ENCODE measurements around the gene PPP2R1B.

DNA sequence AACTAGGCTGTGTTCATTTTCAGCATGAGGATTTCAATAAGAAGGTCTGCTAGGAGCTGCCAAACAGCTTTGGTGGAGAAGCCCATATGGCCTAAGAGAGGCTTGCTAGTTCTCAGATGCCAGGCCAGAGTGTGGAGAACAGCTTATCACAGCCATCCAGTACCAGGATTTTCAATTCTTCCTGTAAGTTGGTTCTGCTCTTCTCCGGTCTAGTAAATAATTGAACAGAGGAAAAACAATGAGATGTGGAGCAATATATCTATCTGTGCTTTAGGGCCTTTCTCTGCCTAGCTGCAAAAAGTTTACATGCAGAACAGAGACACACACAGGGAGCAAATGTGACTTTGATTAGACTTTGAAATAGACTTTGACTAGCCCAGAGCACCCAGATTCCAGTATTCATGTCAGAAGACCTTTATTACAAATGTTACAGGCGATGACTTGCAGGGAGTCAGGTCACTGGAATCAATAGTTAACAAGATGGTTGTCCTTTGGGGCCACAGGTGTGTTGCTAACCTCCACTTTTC, 19.8 kb upstream of the PPP2R1B start:
- TF ChIP-seq, protein P1, sequence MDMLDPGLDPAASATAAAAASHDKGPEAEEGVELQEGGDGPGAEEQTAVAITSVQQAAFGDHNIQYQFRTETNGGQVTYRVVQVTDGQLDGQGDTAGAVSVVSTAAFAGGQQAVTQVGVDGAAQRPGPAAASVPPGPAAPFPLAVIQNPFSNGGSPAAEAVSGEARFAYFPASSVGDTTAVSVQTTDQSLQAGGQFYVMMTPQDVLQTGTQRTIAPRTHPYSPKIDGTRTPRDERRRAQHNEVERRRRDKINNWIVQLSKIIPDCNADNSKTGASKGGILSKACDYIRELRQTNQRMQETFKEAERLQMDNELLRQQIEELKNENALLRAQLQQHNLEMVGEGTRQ (IDR thresholded peaks at IDR 0.05; ENCODE audit: low read length) = no peak
- TF ChIP-seq CBX5 (IDR thresholded peaks at IDR 0.05; ENCODE audit: low read depth, low read length) (no peak), GABPA (IDR thresholded peaks at IDR 0.05; ENCODE audit: borderline replicate concordance, insufficient read depth, low read length) (no peak), POLR2A (IDR thresholded peaks at IDR 0.05; ENCODE audit: control extremely low read depth in 1 of 2, low read depth in 2 of 2, low read length in 2 of 2) (no peak), POU5F1 (IDR thresholded peaks at IDR 0.05; ENCODE audit: low read depth, low read length) (no peak), RFX5 (IDR thresholded peaks at IDR 0.05; ENCODE audit: borderline replicate concordance, low read depth, low read length) (no peak), TEAD4 (IDR thresholded peaks at IDR 0.05; ENCODE audit: low read depth, low read length) (no peak), KDM5A (IDR thresholded peaks at IDR 0.05; ENCODE audit: low read length) (no peak), NRF1 (IDR thresholded peaks at IDR 0.05; ENCODE audit: low read depth, low read length) (no peak), JUN (IDR thresholded peaks at IDR 0.05; ENCODE audit: low read depth, low read length) (no peak)
- TF ChIP-seq, protein P2, sequence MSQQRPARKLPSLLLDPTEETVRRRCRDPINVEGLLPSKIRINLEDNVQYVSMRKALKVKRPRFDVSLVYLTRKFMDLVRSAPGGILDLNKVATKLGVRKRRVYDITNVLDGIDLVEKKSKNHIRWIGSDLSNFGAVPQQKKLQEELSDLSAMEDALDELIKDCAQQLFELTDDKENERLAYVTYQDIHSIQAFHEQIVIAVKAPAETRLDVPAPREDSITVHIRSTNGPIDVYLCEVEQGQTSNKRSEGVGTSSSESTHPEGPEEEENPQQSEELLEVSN (IDR thresholded peaks at IDR 0.05) = no peak

All from H1 (cell line).